GM12865 (cell line): ENCODE measurements around the gene C1orf52.

Experiments used
- DNase-seq: peaks from one replicate; pipeline ENCODE4 v3.0.0; 2010; ENCODE audit warnings: low read depth
- H3K4me3 ChIP-seq: 2 replicates; pipeline ENCODE4 v1.5.1; 2011; ENCODE audit warnings: mild to moderate bottlenecking, low read depth, low read length, control low read depth
- TF ChIP-seq, protein P1 (sequence below): IDR thresholded peaks from 2 replicates; pipeline ENCODE4 v1.5.1; 2011; ENCODE audit warnings: low read length, control low read depth, low read depth, inconsistent platforms; ENCODE audit not compliant: insufficient read depth; ENCODE audit errors: missing control alignments

Gene C1orf52

DNA sequence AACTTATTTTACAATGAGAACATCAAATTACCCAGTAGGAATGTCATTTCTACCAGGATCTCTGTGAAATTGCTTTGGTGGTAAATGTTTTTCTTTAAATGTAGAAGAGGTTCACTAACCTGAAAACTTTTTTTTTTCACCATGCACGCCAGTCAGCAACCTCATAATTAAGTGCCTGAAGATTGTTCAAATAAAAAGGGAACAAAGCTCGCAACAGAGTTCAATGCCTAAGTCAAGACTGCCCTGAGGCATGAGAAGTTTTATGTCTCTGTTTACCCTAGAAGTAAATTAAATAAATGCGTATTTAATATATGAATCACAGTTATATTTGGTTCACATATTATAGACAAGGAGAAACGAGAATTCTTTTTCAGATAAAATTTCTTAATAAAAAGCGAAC is 44.8 kb downstream of the C1orf52 start:
- TF ChIP-seq, protein P1, sequence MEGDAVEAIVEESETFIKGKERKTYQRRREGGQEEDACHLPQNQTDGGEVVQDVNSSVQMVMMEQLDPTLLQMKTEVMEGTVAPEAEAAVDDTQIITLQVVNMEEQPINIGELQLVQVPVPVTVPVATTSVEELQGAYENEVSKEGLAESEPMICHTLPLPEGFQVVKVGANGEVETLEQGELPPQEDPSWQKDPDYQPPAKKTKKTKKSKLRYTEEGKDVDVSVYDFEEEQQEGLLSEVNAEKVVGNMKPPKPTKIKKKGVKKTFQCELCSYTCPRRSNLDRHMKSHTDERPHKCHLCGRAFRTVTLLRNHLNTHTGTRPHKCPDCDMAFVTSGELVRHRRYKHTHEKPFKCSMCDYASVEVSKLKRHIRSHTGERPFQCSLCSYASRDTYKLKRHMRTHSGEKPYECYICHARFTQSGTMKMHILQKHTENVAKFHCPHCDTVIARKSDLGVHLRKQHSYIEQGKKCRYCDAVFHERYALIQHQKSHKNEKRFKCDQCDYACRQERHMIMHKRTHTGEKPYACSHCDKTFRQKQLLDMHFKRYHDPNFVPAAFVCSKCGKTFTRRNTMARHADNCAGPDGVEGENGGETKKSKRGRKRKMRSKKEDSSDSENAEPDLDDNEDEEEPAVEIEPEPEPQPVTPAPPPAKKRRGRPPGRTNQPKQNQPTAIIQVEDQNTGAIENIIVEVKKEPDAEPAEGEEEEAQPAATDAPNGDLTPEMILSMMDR, result no peak
- no peak overlapping the region for H3K4me3 ChIP-seq
- no peak for DNase-seq

DNA sequence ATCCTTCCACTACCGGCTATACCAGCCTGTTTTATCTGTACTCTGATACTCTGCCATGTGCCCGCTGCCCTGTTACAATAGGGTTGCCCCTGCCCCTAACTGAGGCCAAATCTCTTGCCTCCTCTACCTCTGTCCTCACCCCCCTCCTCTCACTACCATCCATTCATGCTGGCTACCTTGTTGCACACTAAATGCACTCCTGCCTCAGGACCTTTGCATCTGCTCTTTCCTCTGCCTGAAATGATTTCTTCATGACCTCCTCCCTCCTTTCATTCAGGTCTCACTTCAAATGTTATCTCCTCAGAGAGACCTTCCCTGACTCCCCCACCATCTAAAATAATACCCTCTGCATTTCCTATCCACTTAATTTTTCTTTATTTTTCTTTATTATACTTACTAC is 51.0 kb downstream of the C1orf52 start:
- TF ChIP-seq, protein P1, result no peak
- DNase-seq, result no peak
- no peak overlapping the region for H3K4me3 ChIP-seq

DNA sequence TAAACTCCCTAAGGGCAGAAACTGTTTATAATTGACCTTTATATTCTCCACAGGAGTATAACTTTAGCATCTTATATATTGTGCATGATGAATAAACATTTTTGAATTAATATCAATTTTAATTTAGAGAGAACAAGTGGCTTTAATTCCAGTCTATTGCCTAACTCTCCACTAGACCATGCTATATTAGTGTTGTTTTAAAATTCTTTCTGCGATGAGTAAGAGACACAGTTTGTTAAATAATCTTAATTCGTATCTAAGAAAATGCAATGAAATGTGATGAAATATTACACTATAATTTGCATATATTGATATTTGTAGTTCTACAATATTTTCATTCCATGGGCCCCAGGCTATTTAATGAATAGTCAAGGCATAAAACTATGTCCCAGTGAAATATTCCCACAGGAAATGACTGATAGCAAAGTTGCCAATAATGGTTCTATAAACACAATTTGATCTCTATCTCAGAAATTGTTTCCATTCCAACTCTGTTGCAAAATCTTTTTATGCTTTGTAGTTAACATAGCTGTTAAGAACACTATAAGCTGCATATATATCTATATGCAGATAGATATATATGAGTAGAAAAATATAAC is 55.8 kb downstream of the C1orf52 start:
- no peak overlapping the region for H3K4me3 ChIP-seq
- DNase-seq, result no peak
- TF ChIP-seq, protein P1, result no peak

DNA sequence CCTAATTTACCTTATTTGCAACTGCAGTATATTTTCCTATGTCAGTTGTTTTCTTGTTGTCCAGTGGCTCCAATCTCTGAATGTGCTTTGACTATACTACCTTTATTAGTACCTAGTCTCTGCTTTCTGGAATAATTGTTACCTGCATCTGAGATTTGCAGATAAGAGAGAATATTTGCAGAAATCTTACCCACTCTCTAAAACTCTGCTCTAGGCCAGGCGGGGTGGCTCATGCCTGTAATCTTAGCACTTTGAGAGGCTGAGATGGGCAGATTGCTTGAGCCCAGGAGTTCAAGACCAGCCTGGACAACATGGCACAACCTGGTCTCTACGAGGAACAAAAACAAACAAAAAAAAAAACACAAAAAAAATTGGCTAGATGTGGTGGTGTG is 56.6 kb downstream of the C1orf52 start:
- DNase-seq, result no peak
- H3K4me3 ChIP-seq, result no peak overlapping the region
- TF ChIP-seq, protein P1, result no peak

DNA sequence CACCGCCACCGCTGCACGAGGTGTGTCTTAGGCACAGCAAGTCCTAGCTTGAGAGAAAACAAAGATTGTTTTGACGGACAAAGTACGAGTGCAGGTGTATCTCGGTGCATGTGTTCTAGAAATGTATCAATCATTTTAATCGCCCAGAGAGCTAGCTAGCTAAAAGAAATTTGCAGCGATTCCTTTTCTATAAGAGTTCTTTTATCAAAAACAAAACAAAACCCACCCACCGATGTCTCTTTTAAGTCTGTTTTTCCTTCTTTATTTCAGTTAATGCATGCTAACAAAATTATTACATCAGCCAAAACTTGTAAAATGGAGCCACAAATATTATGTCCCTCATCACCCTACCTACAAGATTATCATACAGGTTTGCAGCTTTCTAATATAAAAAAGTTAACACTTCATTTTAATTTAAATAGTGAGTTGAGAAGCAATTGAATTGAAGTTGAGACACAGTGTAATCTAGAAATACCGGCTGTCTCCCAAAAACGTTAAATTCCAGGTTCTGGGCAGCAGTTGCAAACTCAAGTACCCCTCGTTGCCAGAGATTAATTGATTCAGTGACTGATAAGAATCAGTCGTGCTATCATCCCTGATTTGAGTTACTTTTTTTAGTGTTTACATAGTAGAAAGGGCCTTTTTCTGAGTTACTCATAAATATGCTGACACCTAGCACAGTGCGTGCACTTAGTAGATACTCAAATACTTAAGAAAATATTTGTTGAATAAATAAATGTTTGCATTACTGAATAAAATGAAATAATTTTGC is 57.2 kb downstream of the C1orf52 start:
- H3K4me3 ChIP-seq, result peak overlapping the region; percentile 91
- TF ChIP-seq, protein P1, result no peak
- no peak for DNase-seq

DNA sequence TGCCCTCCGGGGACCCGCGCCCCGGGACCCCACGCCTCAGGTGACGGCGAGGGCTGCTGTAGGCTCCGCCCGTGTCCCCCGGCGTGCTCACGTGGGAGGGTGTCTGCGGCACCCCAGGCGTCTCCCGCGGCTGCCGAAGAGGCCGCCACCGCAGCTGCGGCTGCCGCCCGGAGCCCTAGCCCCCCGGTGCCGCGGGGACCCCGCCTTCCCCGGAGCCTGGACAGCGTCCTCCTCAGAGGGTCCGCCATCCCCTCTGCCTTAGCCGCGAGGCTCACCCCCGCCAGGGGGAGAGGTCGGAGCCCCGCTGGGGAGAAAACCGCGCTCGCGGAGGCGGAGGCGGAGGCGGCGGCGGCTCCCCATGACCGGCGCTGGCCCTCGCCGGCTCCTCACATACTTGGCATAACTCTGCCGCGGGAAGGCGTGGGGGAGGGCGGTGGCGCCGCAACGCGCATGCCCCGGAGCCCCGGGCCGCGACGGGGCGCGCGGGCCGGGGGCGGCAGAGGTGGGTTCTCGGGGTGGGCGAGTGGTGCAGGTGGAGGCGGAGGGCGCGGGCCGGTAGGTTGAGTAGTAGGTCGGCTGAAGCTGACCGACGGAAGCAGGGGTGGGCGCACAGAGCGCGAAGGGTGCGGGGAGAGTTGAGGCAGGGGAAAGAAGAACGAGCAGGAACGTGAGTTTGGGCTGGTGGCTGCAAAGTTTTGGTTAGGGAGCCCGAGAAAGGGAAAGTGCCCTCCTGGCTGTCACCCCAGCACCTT is 57.9 kb downstream of the C1orf52 start:
- H3K4me3 ChIP-seq, result peak overlapping the region; percentile 91
- DNase-seq, result peak; percentile 63
- TF ChIP-seq, protein P1, result no peak
